Brain microvascular endothelial cell (primary cell): ENCODE data around the gene ADAMTS17.

Experiments used
- DNase-seq: peaks from one replicate; pipeline ENCODE4 v3.0.0-alpha.2; 2020
- H3K27ac ChIP-seq: fragments of 250-450 bp; sonication (Bioruptor Pico); 2 replicates; pipeline ENCODE4 v1.5.1; 2020; ENCODE audit warnings: mild to moderate bottlenecking, moderate library complexity
- H3K27me3 ChIP-seq: fragments of 250-450 bp; sonication (Bioruptor Pico); replicated peaks from 2 replicates; pipeline ENCODE4 v1.5.1; 2020; ENCODE audit warnings: mild to moderate bottlenecking
- H3K36me3 ChIP-seq: fragments of 250-450 bp; sonication (Bioruptor Pico); replicated peaks from 2 replicates; pipeline ENCODE4 v1.5.1; 2020; ENCODE audit warnings: mild to moderate bottlenecking
- H3K4me3 ChIP-seq: 2 replicates; pipeline ENCODE4 v1.5.1; 2011; ENCODE audit warnings: low read depth, mild to moderate bottlenecking, control low read depth, low read length, moderate library complexity
- in situ Hi-C: cut with HindIII; loops from 2 replicates; pipeline ENCODE4 v1.10.0; 2017; ENCODE audit warnings: low sequenced_read_pairs, low pct_ligation_motif_present
- TF ChIP-seq, protein P1 (sequence below): IDR thresholded peaks from 2 replicates; pipeline ENCODE4 v1.5.1; 2011; ENCODE audit warnings: low read depth, mild to moderate bottlenecking, moderate library complexity, low read length, control low read depth, inconsistent platforms; ENCODE audit errors: missing control alignments

ADAMTS17 gene

DNA sequence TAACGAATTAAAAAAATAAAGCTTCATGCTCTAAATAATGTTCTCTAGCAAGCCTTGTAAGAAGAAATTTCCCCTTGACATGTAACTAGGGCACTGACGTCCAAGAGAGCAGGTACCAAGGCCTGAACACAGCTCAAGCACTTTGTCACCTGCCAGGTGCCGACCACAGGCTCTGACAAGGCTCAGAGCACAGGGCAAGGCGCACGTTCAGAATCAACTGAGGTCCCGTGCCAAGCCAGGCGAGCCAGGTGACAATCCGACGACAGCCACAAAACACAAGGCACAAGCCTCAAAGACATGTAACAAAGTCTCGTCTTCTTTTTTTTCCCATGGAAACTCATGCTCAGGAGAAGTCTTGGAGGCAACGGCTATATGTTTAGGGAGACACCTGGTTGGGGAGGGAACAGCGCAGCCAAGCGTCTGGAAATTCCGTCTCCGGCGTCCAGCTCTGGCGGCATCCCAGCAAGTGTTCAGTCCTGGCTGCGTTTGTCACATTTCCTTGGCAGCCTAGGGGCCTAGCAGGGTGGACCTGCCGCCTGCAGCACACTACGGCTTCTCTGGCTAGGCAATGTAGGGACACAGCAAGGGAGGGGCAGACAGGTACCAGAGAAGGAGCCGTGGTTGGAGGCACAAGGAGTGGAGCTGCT, 76.7 kb downstream of the ADAMTS17 start:
- DNase-seq: no peak
- no peak overlapping the region for H3K27ac ChIP-seq
- TF ChIP-seq, protein P1, sequence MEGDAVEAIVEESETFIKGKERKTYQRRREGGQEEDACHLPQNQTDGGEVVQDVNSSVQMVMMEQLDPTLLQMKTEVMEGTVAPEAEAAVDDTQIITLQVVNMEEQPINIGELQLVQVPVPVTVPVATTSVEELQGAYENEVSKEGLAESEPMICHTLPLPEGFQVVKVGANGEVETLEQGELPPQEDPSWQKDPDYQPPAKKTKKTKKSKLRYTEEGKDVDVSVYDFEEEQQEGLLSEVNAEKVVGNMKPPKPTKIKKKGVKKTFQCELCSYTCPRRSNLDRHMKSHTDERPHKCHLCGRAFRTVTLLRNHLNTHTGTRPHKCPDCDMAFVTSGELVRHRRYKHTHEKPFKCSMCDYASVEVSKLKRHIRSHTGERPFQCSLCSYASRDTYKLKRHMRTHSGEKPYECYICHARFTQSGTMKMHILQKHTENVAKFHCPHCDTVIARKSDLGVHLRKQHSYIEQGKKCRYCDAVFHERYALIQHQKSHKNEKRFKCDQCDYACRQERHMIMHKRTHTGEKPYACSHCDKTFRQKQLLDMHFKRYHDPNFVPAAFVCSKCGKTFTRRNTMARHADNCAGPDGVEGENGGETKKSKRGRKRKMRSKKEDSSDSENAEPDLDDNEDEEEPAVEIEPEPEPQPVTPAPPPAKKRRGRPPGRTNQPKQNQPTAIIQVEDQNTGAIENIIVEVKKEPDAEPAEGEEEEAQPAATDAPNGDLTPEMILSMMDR: no peak
- no peaks in the 10 kb centered on the region for H3K27me3 ChIP-seq
- H3K4me3 ChIP-seq: no peak overlapping the region
- H3K36me3 ChIP-seq: no peaks in the 10 kb centered on the region
- in situ Hi-C loops: no loop called here

DNA sequence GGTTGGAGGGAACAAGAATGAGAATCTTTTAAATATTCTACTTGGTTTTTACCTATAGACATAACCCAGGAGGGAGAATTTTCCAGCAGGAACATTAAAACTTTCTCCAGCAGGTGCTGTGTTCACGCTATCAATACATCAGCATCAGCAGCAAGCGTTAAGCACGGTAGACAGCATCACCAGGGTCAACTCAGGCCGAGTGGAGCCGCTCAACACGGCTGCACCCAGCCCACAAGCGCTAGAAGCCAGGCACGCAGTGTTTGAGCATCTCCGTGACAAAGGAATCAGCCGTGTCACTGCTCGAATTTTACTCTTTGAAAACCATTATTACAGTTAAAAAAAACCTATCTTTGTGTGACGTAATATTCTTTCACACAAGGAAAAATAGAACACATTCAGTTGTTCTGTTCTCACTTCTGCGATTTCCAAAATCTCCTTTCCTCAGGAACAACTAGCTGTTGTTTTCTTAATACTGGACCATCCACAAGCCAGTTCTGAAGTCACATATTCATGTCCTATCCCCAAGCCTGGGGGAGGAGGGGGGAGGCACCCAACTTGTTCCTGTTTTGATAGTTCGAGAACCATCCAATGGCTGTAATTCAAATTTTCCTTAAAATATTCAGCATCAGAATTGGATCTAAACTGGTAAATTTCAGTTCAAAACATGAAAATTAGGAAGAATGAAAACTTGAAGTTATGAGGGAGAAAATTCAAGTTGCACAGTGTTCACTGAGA, 77.9 kb downstream of the ADAMTS17 start:
- no peak for DNase-seq
- Histone ChIP-seq H3K4me3 (no peak overlapping the region), H3K27ac (no peak overlapping the region), H3K27me3 (no peaks in the 10 kb centered on the region), H3K36me3 (no peaks in the 10 kb centered on the region)
- TF ChIP-seq, protein P1: no peak
- in situ Hi-C loops: no loop called here

DNA sequence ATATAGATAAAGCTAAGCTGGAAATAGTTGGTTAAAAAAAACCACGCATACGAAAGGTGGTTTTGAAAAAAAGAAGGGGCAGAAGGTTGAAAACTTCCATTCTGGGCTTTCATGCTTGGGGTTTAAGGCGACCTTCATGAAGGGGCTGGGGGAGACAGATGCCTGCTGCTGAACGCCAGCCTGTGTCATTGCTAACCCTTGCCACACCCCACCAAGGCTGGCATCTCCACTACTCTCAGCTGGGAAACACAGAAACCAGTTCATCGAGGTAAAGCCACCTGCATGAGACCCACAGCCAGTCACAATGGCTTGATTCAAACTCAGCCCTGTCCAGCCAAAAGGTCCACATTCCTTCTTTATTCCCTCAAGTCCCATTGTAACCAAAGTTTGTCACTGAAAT, 78.7 kb downstream of the ADAMTS17 start:
- TF ChIP-seq, protein P1: no peak
- H3K27ac ChIP-seq: no peak overlapping the region
- no peaks in the 10 kb centered on the region for H3K36me3 ChIP-seq
- H3K4me3 ChIP-seq: no peak overlapping the region
- no peaks in the 10 kb centered on the region for H3K27me3 ChIP-seq
- in situ Hi-C loops: no loop called here
- DNase-seq: no peak

DNA sequence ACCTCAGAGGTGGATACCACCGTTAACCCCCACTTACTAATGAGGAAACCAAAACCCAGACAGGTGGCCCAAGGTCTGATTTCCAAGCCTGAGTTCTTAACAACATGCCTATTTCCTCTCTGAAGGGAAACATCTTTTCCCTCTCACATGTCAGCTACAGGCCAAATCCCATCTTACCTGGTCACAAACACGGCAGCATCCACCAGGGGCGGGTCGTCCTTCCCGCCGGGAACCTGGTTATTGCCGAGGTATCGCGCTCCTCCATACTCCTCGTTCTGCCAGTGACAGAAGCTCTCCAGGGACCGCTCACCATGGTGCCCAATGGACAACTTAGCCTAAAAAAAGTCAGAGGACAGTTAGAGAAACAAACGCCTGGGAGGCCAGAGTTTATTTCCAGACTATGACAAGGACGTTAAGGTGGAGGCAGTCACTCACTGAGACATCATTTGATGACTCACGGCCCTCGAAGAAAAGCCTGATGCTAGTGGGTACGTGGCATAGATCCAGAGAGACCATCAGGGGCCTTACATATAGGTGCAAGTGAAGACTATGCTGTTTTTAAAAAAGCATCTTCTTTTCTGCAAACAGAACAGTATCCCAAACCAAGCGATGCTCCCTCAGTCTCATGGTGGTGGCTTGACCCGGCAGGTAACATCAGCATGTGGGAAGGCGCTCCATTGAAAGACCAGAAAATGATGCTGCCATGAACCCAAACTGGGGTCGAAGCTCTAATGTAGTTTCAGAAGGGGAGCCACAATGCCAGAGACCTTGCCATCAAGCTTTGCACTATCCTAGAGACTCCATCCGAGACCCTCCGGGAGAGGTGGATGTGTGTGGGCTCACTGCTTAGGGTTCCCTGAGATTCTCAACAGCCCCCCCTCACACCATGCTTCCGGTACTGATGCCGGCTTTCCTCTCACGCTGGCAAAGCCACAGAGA, 80.2 kb downstream of the ADAMTS17 start:
- H3K36me3 ChIP-seq: no peaks in the 10 kb centered on the region
- no peak overlapping the region for H3K4me3 ChIP-seq
- no peak for DNase-seq
- TF ChIP-seq, protein P1: no peak
- in situ Hi-C loops: no loop called here
- H3K27ac ChIP-seq: no peak overlapping the region
- no peaks in the 10 kb centered on the region for H3K27me3 ChIP-seq

DNA sequence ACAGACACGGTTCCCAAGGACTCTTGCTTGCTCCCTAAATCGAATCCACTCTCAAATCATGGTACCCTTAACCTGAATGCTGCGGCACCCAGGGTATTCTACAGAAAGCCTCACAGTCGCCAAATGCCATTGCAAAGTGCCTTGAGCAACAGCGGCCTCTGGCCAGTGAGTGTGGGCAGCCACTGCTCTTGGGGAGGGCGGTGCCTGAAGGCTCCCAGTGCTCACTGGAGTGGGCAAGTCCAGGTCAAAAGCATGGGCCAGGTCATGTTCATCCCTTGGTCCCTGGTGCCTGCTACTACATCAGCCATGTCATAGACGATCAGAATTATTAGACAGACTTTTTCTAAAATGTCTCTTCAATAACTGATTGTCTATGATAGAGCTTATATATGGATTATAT, 82.5 kb downstream of the ADAMTS17 start:
- DNase-seq: no peak
- TF ChIP-seq, protein P1: no peak
- in situ Hi-C loops: no loop called here
- Histone ChIP-seq H3K4me3 (no peak overlapping the region), H3K36me3 (no peaks in the 10 kb centered on the region), H3K27ac (no peak overlapping the region), H3K27me3 (no peaks in the 10 kb centered on the region)
